Fibroblast of skin of right biceps (primary cell): ENCODE measurements around the gene GALNT9.
A peak's percentile ranks its signal among the peaks of the same experiment; 100 is the strongest.

Experiments
- DNase-seq: peaks from one replicate; pipeline ENCODE4 v3.0.0-alpha.2; 2013

GALNT9 gene

GRCh38 chr12:132344181-132344580 is 14.8 kb upstream of the GALNT9 start:
- no peak for DNase-seq

DNA sequence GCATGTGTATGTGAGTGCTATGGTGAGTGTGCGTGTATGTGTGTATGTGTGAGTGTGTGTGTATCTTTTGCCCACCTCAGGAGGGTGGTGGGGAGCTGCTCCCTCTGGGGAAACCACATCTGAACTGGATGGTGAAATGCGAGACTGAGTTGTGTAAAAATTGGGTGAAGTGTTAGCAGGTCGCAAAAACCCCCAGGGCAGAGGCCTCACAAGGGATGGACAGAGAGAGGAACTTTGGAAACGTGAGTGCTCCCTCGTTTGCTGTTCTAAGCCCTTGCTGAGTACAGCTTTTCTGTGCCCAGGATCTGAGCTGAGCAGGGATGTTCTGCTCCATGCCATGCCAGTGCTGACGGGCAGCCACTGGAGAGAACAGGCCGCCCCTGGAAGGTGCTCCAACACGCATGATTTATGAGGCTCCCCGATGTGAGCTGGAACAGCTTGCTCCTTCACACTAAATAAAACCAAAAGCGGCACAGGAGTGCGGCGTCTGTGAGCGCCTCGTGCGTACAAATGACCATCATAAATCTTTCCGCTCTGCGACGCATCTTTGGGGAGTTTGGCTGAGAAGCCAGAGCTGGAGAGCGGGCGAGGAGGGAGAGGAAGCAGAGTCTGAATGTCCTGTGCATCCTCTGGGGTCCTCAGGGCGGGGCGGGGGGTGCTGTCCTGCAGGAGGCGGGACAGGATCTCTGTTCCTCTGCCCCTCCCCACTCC is 14.1 kb upstream of the GALNT9 start:
- DNase-seq, result no peak

DNA sequence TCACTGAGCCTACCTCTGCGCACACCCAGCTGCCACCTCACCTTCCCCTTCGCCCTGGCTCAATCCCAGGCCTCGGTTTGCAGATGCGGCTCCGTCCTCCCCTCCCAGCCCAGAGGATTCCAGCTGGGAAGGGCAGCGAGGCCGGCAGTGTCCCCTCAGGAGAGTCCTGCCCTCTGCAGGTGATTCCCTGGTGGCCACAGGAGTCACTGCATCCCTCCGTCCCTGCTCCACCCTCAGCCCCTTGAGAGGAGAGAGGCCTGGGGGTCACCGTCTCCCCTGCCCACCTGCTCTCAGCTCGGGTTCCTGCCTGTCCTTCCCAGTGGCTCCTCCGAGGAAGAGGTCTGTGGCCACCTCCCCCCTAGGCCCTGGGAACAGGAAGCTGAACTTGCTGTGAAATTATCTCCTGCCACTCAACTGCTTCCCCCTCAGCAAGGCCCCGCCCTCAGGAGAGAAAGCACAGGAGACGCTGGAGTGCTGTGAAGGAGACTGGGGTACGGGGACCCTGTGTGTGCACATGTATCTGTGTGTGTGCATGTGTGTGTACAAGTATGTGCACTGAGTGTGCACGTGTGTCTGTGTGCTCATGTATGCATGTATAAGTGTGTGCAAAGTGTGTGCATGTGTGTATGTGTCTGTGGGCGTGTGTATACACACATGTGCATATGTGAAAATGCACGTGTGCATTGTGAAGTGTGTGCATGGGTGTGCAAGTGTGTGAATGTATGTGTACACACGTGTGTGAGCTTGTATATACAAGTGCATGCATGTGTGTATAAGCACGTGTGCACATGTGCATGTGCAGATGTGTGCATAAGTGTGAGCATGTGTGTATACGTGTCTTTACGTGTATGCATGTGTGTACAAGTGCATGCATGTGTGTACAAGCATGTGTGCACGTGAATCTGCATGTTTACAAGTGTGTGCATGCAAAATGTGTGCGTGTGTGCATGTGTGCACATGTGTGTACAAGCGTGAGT is 13.2 kb upstream of the GALNT9 start:
- no peak for DNase-seq

DNA sequence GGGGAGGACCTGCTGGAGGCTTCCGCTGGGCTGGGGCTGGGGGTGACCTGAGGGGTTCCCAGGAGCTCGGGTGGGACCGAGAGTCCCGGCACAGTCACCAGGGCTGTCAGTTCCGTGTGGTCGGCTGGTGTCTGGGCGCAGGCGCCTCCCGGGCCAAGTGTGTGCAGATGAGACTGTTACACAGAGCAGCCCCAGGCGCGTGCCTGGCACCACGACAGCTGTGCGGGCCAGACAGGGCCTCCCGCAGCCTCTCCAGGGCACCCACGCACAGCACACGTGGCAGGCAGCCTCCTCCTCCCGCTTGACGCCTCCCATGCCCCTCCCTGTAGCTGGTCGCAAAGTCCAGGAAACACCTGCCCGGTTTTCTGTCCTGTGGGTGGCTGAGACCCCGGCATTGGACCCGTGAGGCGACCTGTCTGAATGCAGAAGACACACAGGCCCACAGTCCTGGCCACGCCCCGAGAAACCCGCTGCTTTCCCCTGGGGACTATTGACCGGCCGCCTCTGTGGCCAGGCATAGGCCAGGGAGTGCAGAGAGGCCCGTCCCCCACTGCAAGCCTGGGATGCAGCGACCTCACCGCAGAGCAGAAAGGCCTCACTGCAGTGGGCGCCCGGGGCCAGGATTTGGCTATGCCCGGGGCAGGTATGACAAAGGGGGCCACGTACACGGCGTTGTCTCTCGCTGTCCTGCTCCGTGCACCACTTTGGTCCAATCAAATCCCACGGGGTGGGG is 12.1 kb upstream of the GALNT9 start:
- no peak for DNase-seq

- no peak for DNase-seq
Measured at GRCh38 chr12:132340266-132341035, 11.1 kb upstream of the GALNT9 start.

GRCh38 chr12:132339856-132340255 is 10.5 kb upstream of the GALNT9 start:
- DNase-seq, result no peak

DNA sequence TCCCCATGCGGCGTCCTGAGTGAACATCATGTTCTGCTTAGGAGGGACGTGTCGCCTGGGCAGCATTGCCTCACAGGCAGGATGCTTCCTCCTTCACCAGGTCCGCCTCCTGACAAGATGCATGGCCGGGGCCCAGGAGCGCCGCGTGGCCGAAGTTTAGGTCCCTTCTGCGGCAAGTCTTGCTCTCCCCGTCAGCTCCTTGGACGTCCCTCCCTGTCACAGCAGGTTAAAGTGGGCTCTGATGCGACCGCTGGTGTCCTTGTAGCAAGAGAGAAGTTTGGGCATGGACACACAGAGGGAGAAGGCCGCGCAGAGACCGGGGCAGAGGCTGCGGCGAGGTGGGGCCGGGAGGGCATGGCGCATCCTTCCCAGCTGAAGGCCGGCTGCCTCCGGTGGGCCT is 9.4 kb upstream of the GALNT9 start:
- DNase-seq, result no peak

- no peak for DNase-seq
Measured at GRCh38 chr12:132338311-132338710, 8.9 kb upstream of the GALNT9 start.

- no peak for DNase-seq
Measured at GRCh38 chr12:132337557-132337956, 8.2 kb upstream of the GALNT9 start.

DNA sequence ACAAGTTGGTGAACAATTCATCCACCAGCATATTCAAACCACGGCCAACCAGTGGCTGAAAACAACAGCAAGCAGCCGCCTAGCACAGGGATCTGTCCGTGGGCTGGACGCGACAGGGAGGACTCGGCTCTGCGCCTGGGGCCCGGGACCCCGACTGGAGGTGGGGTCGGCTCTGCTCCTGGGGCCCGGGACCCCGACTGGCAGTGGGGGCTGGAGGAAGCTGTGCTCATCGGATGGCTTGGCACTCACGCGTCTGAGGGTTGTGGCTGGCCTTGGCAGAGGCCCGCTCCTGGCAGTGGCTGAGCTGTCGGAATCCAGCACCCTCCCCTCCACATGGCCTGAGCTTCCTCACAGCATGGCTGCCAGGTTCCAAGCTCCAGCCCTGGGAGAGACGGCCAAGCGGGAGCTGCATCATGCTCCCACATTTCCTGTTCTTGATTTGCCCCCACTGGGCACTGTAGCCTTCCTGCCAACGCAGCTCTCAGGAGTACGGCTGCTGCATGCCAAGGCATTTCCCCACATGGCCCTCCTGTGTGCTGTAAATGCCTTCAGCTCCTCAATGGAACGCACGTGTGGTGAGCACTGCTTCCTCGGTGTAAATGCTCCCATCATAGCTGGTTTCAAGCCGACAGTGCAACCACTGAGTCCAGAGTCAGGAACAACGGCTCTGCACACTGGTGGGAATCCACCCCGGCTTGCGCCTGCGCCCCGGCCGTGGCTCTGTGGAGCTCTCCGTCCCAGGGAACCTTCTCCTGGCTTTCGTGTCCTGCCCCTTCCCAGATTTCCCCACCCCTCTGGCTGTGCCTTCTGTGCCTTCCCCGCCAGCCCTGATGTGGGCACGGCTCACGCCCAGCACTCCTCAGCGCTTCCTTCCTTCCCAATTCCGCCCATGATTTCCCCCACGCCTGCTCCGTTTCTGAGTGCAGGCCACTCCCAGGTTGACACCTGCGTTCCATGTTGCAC is 7.3 kb upstream of the GALNT9 start:
- DNase-seq, result no peak

DNA sequence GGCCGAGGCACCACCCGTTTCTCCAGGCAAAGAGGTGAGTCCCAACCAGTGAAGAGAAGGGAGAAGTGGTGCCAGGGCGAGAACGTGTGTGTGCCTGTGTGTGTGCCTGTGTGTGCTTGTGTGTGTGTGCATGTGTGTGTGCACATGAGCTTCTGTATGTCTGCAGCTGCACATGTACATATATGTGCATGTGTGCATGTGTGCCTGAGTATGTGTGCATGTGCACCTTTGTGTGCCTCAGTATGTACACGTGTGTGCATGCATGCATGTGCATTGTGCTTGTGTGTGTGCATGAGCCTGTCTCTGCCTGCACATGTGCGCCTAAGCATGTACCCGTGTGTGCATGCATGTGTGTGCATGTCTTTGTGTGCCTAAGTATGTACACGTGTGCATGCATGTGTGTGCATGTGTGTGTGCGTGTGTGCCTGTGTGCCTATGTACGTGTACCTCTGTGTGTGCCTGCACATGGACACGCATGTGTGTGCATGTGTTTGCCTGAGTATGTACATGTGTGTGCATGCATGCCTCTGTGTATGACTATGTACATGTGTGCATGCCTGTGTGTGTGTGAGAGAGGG is 5.9 kb upstream of the GALNT9 start:
- DNase-seq, result no peak

DNA sequence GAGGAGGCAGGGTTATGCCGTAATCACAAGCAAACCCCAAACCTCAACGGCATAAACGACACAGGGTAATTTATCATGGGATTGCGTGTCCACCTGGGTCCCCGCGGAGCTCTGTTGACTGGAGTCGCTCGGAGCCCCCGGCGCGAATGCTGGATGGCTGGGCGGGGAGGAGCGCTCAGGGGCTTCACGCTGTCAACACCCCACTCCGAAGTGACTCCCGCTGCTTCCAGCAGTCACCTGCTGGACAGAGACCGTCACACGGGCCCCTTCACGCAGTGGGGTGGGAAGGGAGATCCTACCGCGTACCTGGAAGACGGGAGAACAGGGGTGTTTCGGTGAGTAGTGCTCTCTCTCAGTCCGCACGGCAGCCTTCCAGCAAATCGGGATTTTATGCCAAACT is 4.4 kb upstream of the GALNT9 start:
- DNase-seq, result no peak

DNA sequence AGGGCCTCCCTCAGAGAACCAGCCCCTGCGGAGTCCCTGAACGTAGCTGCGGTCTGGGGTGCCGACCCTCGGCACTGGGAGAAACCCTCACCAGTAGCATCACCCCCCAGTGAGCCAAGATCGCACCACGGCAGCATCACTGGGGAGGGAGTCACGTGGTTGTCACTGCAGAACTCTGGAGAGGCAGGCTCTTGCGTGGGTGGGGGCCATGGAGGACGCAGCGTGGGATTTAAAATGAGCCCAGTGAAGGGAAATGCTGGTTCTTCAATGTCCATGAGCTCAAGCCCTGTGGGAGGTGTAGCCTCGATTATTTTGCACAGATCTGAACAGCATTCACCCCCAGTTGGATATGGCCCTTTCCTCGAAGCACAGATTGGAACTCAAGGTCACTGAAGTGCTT is 3.9 kb upstream of the GALNT9 start:
- no peak for DNase-seq

- DNase-seq, result no peak
Measured at GRCh38 chr12:132330549-132330881, 1.1 kb upstream of the GALNT9 start.

DNA sequence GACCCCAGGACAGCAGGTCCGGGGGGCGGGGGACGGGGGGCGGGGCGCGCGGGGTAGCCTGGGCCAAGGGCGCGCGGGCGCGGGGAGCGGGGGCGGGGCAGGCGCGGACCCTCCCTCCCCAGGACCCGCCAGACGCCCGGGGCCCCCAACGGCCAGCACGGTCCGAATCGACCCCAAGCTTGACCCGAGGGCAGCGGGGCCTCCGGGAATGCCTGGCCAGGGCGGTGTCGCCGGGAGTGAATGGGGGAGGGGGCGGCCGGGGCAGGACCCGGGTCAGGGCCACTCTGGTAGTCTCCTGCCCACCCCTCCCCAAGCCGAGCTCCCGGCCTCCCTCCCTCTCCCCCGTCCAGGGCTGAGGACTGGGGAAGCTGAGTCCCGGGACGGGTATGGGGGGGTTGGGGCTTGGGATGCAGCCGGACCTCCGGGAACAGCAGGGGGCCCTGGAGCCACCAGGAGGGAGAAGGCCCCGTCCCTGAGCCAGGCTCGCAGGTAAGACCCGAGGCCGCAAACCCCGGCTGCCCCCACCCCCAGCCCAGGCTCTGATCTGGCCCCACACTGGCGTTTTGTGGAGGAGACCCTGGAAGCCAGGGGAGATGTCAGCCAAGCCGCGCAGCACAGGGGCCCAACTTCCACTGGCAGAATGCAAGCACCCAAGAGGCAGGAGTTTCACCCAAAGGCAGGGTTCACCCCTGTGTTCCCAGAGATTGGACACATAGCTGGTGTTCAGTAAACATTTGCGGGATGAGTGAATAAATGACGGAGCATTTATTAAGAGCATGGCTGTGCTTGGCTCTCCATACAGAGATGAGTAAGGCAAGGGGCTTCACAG is 545 bp upstream of the GALNT9 start:
- no peak for DNase-seq

GRCh38 chr12:132328282-132329029 is 933 bp downstream of the GALNT9 start:
- DNase-seq, result no peak

DNA sequence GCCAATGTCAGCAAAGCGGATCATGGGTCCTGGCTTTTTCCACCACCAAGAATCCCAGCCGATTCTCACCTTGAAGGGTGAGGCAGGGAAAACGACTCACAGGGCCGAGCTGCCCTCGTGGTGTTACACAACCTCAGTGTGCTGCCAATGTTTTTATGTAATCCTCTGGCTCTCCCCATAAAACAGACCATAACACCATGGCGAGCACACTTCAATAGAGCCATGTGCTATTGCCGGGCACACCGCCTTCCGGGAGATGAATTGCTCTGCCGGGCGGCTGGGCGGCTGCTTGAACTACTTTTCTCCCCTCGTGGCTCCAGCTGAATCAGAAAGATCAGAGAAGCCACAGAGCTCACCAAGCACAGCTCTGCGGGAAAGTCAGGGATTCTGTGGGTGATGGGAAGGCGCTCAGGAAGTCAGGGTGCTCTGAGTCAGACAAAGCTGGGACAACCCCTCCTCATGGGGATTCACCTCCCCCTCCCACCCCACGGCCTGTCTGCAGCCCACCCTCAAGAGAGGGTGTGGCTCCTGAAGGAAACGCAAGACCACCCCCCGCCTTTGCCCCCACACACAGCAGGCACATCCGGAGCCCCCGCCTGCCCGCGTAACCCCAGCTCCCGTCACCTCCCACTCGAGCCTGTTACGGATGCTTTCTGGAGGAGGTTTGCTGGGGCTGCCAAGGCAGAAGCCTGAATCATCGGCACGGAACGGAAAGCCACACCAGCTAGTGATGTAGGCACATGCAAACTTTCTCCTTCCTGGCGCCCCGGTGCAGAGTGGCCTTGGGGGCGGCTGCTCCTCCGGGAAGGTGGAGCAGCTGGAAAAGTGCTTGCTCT is 1.8 kb downstream of the GALNT9 start:
- peak; percentile 90 for DNase-seq

DNA sequence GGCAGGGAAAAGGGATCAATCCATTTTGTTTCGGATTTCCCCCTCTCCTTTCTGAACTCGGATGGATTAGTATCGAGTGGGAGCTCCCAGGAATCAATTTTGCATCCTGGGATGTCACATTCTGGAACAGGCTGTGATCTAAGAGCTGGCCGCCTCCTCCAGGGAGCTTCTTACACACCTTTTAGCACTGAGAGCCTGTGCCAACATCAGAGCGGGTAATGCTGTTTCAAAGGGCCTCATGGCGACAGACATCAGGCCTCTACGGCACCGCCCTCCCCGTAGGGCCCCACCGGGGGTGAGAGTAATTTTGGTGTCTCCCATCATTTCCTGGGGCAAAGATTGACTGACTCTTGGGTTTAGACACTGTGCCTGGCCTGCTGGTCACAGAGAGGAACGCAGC is 2.7 kb downstream of the GALNT9 start:
- no peak for DNase-seq

DNA sequence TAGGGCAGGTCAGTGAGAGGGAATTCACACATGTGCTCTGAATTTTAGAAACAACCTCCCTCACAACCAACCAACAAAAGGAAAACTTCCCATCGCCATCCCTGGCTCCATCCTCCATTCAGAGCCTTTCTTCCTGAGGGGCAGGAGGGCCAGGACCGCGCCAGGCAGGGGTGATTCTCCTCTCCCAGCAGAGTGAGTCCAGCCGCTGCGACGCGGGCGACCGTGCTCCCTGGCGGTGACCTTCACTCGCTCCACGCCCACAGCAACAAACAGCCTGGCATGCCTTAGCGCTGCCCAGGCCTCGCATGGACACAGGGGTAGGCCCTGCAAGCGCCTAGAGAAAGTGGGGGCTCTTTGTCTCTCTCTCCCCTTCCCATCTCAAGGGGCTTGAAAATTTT is 3.7 kb downstream of the GALNT9 start:
- DNase-seq, result no peak
